Neuron (in vitro differentiated cells): Measurements from ENCODE around the gene EDEM3.

ENCODE experiments used
- H2AFZ ChIP-seq: one replicate; pipeline ENCODE4 v1.6.1; 2013; ENCODE audit warnings: low read depth, mild to moderate bottlenecking, inconsistent platforms, low read length, moderate library complexity
- H3K27me3 ChIP-seq: one replicate; pipeline ENCODE4 v1.6.1; 2013; ENCODE audit warnings: low read length; ENCODE audit not compliant: insufficient read depth
- H3K36me3 ChIP-seq: one replicate; pipeline ENCODE4 v1.6.1; 2013; ENCODE audit warnings: low read length; ENCODE audit not compliant: insufficient read depth
- H3K4me1 ChIP-seq: one replicate; pipeline ENCODE4 v1.6.1; 2013; ENCODE audit warnings: low read length; ENCODE audit not compliant: insufficient read depth
- H3K4me3 ChIP-seq: 2 replicates; pipeline ENCODE4 v1.5.1; 2013; ENCODE audit warnings: mild to moderate bottlenecking, low read length, moderate library complexity
- H3K9me3 ChIP-seq: one replicate; pipeline ENCODE4 v1.6.1; 2013; ENCODE audit warnings: low read length

EDEM3 gene

DNA sequence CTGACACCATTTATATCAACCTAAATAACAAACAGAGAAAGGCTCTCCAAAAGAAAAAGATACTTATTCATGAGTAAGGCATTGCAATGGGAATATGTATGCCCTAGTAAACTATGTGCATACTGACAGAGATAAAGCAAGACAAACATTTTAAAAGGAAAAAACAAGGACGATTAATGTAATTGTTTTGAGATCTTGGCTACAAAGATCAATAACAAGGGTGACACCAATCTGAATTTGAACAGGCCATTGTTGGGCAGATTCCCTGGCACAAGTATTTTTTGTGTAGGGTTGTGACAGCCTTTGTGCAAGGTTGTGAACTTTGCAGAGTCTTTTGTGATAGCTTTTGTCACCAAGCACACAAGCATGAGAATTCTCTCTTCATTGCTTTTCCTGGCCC lies 85.3 kb downstream of the EDEM3 start:
- Histone ChIP-seq H3K9me3 (no peaks in the 10 kb centered on the region), H3K27me3 (peaks cover 10% of the 10 kb centered on the region), H3K4me3 (no peak overlapping the region), H2AFZ (no peak overlapping the region), H3K36me3 (no peaks in the 10 kb centered on the region), H3K4me1 (peaks cover 19% of the 10 kb centered on the region)

DNA sequence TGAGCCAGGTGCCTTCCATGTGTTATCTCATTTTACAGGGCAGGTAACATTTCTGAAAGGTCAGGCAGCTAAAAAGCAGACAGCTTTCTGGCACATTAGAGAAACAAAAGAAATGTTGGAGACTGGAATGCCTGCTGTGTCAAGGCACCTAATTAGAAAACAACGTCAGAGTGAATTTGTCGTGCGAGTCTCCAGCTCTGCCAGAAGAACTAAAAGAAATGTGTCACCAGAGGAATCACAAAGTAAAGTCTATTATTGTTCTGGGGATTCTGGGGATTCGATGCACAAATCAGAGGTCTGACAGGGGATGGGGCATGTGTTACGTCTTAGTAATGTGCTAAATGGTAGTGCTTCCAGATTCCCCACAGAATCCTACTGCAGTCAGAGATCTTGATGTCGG lies 89.3 kb downstream of the EDEM3 start:
- H3K4me3 ChIP-seq, result no peak overlapping the region
- H3K36me3 ChIP-seq, result no peaks in the 10 kb centered on the region
- peaks cover 13% of the 10 kb centered on the region for H3K27me3 ChIP-seq
- no peaks in the 10 kb centered on the region for H3K9me3 ChIP-seq
- H2AFZ ChIP-seq, result no peak overlapping the region
- H3K4me1 ChIP-seq, result peaks cover 22% of the 10 kb centered on the region

DNA sequence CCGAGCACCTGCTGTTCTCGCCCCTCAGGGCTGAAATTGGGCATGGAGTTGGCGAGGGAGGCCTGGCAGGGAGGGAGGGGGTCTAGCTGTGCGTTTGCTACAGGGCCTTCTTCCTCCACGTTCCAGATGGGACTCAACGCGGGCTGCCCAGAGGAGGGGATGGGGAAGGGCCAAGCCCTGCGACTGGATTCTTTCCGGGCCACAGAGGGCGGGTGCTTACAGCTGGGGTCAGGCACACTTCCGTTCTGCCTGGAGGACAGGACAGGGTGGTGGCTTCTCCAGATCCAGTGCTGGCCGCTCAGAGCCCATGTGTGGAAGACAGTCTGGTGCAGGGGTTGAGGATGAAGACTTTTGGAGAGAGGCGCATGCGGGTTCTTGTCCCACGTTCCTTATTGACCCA lies 90.0 kb downstream of the EDEM3 start:
- Histone ChIP-seq H3K4me1 (peaks cover 18% of the 10 kb centered on the region), H3K27me3 (peaks cover 13% of the 10 kb centered on the region), H3K9me3 (no peaks in the 10 kb centered on the region), H2AFZ (no peak overlapping the region), H3K4me3 (no peak overlapping the region), H3K36me3 (no peaks in the 10 kb centered on the region)

DNA sequence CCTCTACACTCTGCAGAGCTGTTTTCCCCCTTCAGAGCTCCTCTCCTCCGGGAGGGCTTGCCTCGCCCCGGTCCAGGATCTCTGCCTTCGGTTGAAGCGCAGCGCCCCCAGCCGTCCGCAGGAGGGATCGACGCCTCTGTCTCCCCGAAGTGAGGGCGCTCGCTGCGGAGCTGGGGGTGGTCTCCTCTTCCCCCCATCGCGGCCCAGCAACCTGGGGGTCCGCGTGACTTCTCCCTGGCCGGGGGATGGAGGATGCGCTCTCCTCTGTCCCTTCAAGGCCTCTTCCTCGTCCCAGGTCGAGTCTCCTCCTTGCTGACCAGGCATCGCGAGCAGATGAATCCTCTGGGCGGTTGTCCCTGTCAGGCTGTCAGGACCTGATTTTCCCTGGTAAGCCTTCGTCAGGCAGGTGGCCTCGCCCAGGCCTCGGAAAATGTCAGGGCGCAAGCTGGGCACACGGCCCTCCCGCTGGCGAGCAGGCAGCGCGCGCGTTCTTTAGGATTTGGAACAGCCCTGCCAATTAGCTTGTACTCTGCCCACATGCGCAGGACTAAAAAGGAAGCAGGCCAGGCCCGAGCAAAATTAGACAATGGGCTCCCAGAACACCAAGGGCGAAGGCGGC lies 90.5 kb downstream of the EDEM3 start:
- H3K4me3 ChIP-seq, result peak overlapping the region; percentile 17
- H3K9me3 ChIP-seq, result no peaks in the 10 kb centered on the region
- H3K36me3 ChIP-seq, result no peaks in the 10 kb centered on the region
- peaks cover 13% of the 10 kb centered on the region for H3K4me1 ChIP-seq
- peaks cover 13% of the 10 kb centered on the region for H3K27me3 ChIP-seq
- H2AFZ ChIP-seq, result no peak overlapping the region

- H3K4me1 ChIP-seq, result peaks cover 3% of the 10 kb centered on the region
- no peak overlapping the region for H3K4me3 ChIP-seq
- no peaks in the 10 kb centered on the region for H3K36me3 ChIP-seq
- H3K9me3 ChIP-seq, result no peaks in the 10 kb centered on the region
- no peak overlapping the region for H2AFZ ChIP-seq
- H3K27me3 ChIP-seq, result peaks cover 13% of the 10 kb centered on the region
Measured at GRCh38 chr1:184661801-184662200, 92.9 kb downstream of the EDEM3 start.

- no peaks in the 10 kb centered on the region for H3K36me3 ChIP-seq
- H2AFZ ChIP-seq, result no peak overlapping the region
- no peak overlapping the region for H3K4me3 ChIP-seq
- peaks cover 6% of the 10 kb centered on the region for H3K27me3 ChIP-seq
- no peaks in the 10 kb centered on the region for H3K9me3 ChIP-seq
- H3K4me1 ChIP-seq, result peaks cover 3% of the 10 kb centered on the region
Measured at GRCh38 chr1:184660462-184661191, 94.0 kb downstream of the EDEM3 start.

DNA sequence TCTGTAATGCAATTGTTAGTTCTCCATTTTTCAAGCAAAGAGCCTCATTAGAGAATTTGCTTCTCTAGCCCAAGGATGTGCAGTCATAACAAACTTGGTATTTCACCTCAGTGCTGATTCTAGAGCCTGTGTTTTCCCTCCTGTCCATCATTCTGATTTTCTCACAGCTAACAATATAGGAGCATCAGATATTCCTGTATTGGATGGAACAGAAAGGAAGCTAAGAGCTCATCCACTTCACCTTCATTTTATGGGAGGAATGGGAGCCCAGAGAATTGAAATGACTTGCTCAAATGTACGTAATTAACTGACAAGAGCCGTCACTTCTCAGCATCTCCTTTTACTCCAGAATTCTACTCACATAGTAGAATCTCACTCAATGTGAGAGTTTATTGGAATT lies 96.6 kb downstream of the EDEM3 start:
- H2AFZ ChIP-seq, result no peak overlapping the region
- no peaks in the 10 kb centered on the region for H3K9me3 ChIP-seq
- H3K4me1 ChIP-seq, result peaks cover 9% of the 10 kb centered on the region
- peaks cover 5% of the 10 kb centered on the region for H3K27me3 ChIP-seq
- no peak overlapping the region for H3K4me3 ChIP-seq
- no peaks in the 10 kb centered on the region for H3K36me3 ChIP-seq

- peaks cover 4% of the 10 kb centered on the region for H3K9me3 ChIP-seq
- no peaks in the 10 kb centered on the region for H3K36me3 ChIP-seq
- H3K27me3 ChIP-seq, result peaks cover 1% of the 10 kb centered on the region
- peaks cover 9% of the 10 kb centered on the region for H3K4me1 ChIP-seq
- no peak overlapping the region for H3K4me3 ChIP-seq
- no peak overlapping the region for H2AFZ ChIP-seq
Measured at GRCh38 chr1:184656221-184656620, 98.4 kb downstream of the EDEM3 start.

DNA sequence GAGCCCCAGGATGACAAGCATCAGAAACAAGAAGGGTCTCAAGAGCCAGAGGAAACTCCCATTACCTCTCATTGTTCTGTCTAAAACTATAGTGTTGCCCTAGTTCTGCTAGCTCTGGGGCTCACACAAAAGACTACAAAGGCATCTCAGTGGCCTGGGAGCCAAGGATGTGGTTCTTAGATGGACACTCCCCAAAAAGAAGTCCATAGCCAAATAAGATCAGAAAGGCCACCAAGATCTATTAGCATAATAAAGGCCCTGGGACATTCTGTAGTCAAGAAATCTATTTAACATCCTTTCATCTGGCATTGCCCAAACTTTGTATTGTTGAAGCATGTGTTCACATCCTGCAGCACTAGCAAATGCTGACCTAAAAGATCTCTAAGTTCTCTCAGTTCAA lies 99.5 kb downstream of the EDEM3 start:
- peaks cover 9% of the 10 kb centered on the region for H3K4me1 ChIP-seq
- H3K36me3 ChIP-seq, result no peaks in the 10 kb centered on the region
- H3K9me3 ChIP-seq, result peaks cover 4% of the 10 kb centered on the region
- no peak overlapping the region for H2AFZ ChIP-seq
- no peaks in the 10 kb centered on the region for H3K27me3 ChIP-seq
- no peak overlapping the region for H3K4me3 ChIP-seq

- no peak overlapping the region for H3K4me3 ChIP-seq
- H2AFZ ChIP-seq, result no peak overlapping the region
- H3K4me1 ChIP-seq, result peaks cover 7% of the 10 kb centered on the region
- H3K36me3 ChIP-seq, result no peaks in the 10 kb centered on the region
- H3K9me3 ChIP-seq, result peaks cover 4% of the 10 kb centered on the region
- no peaks in the 10 kb centered on the region for H3K27me3 ChIP-seq
Measured at GRCh38 chr1:184650177-184650866, 104.3 kb downstream of the EDEM3 start.

DNA sequence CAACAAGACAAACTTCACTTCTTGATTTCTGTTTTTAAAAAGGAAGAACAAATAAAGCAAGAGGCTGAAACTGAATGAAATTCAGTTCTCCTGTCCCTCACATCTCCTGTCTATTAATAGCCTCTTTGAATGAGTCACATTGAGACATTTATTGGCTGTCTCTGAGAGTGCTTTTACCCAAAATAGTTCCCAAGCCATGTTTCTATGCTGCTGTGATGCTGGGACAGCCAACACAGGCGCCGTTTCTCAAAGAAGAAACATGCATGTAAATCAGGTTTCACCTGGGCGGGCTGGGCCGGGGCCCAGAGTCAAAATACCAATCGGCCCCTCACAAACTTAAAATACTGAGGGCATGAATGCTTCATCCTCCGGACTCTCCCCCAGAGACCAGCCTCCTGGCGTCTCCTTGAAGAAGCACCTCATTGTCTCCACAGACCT lies 105.2 kb downstream of the EDEM3 start:
- H3K27me3 ChIP-seq, result no peaks in the 10 kb centered on the region
- no peaks in the 10 kb centered on the region for H3K36me3 ChIP-seq
- H2AFZ ChIP-seq, result no peak overlapping the region
- H3K4me3 ChIP-seq, result no peak overlapping the region
- no peaks in the 10 kb centered on the region for H3K4me1 ChIP-seq
- H3K9me3 ChIP-seq, result peaks cover 4% of the 10 kb centered on the region

DNA sequence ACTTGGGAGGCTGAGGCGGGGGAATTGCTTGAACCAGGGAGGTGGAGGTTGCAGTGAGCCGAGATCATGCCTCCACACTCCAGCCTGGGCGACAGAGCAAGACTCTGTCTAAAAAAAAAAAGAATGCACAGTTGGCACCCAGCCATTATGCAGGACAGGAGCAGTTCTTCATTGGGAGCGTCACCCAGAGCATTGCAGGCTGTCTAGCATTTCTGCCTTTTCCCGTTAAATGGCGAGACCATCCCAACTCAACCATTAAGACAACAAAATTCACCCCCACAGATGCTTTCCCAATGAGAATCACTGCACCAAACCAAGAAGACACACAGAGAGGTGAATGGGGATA lies 105.8 kb downstream of the EDEM3 start:
- Histone ChIP-seq H3K36me3 (no peaks in the 10 kb centered on the region), H3K4me3 (no peak overlapping the region), H3K27me3 (no peaks in the 10 kb centered on the region), H3K9me3 (peaks cover 4% of the 10 kb centered on the region), H2AFZ (no peak overlapping the region), H3K4me1 (no peaks in the 10 kb centered on the region)

GRCh38 chr1:184648160-184648855 lies 106.3 kb downstream of the EDEM3 start:
- Histone ChIP-seq H3K27me3 (no peaks in the 10 kb centered on the region), H2AFZ (no peak overlapping the region), H3K9me3 (peaks cover 4% of the 10 kb centered on the region), H3K4me3 (no peak overlapping the region), H3K4me1 (no peaks in the 10 kb centered on the region), H3K36me3 (no peaks in the 10 kb centered on the region)
